NB4 (cell line): Measurements from ENCODE around the gene RPL18.

ENCODE experiments used
- POLR2A ChIP-seq: IDR thresholded peaks from 2 replicates; pipeline ENCODE4 v1.6.1; 2011; ENCODE audit warnings: mild to moderate bottlenecking; ENCODE audit not compliant: insufficient read length; ENCODE audit errors: extremely low read depth
- TF ChIP-seq, protein P1 (sequence below): IDR thresholded peaks from one replicate; pipeline ENCODE4 v1.5.1; 2012; ENCODE audit warnings: low read depth, low read length
- TF ChIP-seq, protein P2 (sequence below): IDR thresholded peaks from 2 replicates; pipeline ENCODE4 v1.6.1; 2011; ENCODE audit warnings: low read depth, low read length

DNA sequence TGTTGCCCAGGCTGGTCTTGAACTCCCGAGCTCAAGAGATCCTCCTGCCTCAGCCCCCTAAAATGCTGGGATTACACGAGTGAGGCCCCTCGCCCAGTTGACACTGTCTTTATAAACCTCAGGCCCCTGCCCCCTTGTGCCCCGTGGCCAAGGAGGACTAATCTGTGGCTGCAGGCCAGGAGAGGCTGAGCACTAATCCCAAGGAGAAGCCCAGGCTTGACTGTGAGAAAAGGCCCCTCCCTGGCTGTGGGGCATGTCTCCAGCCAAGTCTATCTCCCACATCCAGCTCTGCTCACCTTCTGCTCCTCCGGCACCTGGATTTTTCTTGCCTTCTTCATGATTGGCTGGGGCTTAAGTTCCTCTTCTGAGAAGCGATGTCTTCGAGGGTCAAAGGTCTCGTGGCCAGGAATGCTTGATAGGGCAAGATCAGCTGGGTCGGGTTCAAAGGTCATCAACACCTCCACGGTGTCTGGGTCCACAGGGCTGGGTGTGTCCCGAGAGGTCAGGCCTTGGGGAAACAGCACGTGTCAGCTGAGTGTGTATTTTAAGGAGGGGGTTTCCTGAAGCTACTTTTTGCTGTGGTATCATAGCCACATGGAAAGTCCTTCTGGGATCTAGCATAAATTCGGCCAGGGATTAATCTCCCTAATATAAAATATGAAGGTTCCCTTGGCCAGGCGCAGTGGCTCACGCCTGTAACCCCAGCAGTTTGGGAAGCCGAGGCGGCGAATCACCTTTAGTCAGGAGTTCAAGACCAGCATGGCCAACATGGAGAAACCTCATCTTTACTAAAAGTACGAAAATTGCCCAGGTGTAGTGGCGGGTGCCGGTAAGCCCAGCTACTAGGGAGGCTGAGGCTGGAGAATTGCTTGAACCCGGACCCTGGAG is 14.4 kb upstream of the RPL18 start:
- TF ChIP-seq, protein P1, sequence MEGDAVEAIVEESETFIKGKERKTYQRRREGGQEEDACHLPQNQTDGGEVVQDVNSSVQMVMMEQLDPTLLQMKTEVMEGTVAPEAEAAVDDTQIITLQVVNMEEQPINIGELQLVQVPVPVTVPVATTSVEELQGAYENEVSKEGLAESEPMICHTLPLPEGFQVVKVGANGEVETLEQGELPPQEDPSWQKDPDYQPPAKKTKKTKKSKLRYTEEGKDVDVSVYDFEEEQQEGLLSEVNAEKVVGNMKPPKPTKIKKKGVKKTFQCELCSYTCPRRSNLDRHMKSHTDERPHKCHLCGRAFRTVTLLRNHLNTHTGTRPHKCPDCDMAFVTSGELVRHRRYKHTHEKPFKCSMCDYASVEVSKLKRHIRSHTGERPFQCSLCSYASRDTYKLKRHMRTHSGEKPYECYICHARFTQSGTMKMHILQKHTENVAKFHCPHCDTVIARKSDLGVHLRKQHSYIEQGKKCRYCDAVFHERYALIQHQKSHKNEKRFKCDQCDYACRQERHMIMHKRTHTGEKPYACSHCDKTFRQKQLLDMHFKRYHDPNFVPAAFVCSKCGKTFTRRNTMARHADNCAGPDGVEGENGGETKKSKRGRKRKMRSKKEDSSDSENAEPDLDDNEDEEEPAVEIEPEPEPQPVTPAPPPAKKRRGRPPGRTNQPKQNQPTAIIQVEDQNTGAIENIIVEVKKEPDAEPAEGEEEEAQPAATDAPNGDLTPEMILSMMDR = no peak
- no peak for TF ChIP-seq POLR2A
- TF ChIP-seq, protein P2, sequence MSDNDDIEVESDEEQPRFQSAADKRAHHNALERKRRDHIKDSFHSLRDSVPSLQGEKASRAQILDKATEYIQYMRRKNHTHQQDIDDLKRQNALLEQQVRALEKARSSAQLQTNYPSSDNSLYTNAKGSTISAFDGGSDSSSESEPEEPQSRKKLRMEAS = no peak
